NOMO-1 treated with DMSO at 0.1 percent for 48 hours (cell line): ENCODE data around the gene RITA1.
A peak's percentile ranks its signal among the peaks of the same experiment; 100 is the strongest.
"Not testable (repeated sequence)": the region's sequence is repeated elsewhere in the genome, so short reads cannot be mapped to it uniquely, and the experiment has no call there.

Experiments
- DNase-seq: peaks from one replicate; lab custom pipeline; 2025; ENCODE audit not compliant: unreplicated experiment; lab: John Stamatoyannopoulos, UW

RITA1 gene, protein sequence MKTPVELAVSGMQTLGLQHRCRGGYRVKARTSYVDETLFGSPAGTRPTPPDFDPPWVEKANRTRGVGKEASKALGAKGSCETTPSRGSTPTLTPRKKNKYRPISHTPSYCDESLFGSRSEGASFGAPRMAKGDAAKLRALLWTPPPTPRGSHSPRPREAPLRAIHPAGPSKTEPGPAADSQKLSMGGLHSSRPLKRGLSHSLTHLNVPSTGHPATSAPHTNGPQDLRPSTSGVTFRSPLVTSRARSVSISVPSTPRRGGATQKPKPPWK

DNA sequence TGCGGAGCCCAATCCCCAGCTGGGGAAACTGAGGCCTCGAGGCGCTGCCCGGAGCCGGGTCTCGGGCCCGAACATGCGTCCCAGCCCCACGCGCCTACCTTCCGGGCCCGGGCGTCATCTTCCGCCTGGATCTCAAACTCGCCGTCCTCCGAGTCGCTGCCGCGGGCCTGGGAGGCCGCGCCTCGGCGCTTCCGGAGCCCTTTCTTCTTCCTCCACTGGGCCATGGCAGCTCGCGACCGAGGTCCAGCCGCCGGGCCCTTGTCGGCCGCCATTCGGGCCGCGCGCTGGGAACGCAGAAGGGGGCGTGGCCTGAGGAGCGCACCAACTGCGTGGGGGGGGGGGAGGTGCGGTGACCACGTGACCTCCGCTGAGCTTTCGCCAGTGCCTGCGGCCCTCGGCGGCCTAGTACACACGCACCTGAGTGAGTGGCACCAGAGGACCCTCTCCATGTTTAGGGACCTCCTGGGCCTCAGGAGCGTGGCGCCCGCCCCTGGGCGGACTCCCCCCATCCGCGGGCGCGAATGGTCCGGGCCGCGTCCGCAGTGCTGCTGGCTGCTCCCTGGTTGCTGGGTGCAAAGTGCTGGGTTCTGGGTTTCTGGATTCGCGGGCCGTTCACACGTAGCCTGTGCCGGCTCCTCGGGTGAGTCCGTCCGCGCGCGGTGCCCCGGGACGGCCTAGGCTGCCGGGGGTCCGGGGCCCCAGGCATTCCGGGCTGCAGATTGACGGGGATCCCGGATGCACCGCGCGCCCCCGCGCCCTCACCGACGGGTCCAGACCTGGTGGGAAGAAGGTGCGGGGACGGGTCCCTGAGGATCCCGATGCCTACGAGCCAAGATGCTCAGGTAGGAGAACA is at the start of gene RITA1, which contains the start of gene DDX54:
RITA1 (plus strand) TSS at position 542 of the 853 bp plus-strand sequence. CDS start 1,026 bp downstream, outside the sequence.
DDX54 (minus strand) TSS at position 299 of the 853 bp plus-strand sequence; CDS start at position 272, 27 bp downstream.
- DNase-seq = peak; percentile 83

DNA sequence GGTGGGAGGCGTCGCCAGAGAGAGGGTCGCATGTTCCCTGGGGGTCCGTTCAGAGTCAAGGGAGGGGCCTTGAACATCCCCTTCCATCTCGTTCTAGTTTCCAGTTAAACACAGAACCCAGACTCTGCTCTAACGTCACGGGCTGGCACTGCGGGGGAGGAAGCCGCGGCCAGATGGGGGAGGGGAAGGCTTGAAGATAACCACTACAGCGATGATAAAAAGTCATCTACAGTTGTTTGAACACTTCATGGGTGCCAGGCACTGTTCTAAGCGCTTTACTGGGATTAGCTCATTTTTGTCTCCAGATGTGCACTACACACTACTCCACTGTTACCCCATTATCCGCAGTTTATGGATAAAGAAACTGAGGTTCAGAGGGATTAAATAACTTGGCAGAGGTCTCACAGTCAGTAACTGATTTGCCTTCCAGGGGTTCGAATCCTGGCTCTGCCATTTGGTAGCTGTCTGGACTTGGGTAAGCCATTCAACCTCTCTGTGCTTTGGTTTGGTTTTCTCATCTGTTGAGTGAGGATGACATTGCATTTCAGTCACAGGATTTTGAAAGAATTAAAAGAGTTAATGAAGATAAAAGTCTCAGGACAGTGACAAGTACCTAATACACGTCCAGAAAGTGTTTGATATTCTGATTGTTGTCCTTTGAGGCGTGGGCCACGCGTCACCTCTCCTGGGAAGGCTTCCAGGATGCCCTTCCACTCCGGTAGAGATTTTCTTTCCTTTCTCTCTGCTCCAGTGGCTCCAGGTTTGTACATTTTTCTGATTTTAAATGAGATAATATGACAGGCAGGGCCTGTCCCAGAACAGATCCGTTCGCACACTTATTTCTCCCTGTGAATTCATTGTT is 49.2 kb upstream of the RITA1 start:
- DNase-seq = no peak

- DNase-seq = no peak
Measured at GRCh38 chr12:113136990-113137511, 48.5 kb upstream of the RITA1 start.

DNA sequence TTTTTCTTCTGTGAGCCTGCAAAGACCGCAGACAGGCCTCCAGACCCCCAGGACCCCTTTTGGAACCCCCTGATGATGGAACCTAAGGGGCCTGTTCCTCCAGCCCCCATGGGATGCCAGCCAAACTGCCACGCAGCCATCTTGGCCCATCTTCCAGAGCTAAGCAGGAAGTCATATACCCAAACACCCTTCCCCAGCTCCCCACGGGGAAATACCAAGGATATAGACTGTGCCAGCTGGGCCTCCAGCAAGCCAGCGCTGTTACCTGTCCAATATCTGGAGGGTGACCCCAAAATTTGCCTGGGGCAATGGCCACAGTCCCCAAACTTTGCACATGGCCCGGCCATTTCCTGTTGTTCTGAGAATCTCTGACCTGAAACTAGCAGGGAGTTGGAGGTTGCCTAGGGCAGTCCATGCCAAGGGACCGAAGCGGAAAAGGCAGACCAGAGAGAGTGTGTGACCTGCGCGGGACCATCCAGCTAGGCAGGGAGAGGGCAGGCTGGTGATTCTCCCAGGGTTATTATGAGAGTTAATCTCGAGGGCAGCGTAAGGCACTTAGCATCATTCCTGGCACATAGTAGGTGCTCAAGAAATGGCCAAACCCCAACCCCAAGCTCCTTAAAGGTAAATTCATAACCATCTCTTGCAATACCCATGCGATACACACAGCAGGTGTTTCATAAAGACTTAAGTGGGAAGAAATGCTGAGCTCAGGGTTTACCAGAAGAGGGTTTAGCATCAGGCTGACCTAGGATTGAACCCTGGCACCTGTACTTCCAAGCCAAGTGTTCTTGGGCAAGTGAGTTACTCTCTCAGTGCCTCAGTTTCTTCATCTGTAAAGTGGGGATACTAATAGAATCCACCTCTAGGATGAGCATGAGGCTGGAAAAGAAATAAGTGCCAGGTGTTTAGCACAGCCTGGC is 47.4 kb upstream of the RITA1 start:
- DNase-seq = no peak

DNA sequence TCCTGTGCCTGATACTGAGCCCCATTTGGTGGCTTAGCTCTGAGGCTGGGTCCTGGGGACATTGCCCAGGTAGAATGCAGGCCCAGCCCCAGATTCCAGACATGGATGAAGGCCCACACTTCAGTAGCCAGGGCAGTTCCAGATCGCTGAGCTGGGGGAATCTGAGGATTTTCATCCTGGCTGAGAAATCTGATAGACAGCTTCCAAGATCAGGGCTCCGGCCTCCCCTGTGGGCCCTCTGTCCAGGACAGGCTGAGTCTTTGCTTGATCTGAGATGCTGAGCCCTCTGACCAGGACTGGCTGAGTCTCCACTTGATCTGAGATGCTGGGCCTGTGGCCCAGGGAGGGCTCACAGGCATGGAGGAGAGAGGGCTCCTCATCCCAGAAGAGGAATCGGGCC is 46.7 kb upstream of the RITA1 start:
- no peak for DNase-seq

DNA sequence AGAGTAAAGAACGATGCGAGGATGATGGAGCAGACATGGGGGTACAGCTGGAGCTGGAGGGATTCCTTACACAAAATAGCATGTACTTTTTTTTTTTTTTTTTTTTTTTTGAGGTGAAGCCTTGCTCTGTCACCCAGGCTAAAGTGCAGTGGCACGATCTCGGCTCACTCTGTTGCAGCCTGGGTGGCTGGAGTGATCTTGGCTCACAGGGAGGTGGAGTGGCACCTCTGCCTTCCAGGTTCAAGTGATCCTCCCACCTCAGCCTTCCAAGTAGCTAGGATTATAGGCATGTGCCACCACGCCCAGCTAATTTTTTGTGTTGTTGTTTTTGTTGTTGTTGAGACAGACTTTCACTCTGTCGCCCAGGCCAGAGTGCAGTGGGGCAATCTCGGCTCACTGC is 44.8 kb upstream of the RITA1 start:
- no peak for DNase-seq

GRCh38 chr12:113141716-113142115 is 43.8 kb upstream of the RITA1 start:
- DNase-seq = not testable (repeated sequence)

- DNase-seq = peak; percentile 60
Measured at GRCh38 chr12:113142173-113142885, 43.2 kb upstream of the RITA1 start.

GRCh38 chr12:113142886-113143332 is 42.6 kb upstream of the RITA1 start:
- DNase-seq = no peak

DNA sequence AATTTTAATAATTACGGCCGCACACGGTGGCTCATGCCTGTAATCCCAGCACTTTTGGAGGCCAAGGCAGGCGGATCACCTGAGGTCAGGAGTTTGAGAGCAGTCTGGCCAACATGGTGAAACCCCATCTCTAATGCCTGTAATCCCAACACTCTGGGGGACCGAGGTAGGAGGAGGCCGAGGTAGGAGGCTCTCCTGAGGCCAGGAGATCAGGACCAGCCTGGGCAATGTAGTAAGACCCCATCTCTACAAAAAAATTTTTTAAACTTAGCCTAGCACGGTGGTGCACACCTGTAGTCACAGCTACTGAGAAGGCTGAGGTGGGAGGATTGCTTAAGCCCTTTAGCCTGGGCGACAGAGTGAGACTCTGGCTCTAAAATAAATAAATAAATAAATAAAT is 41.6 kb upstream of the RITA1 start:
- no peak for DNase-seq

- DNase-seq = no peak
Measured at GRCh38 chr12:113144806-113145205, 40.7 kb upstream of the RITA1 start.

- DNase-seq = no peak
Measured at GRCh38 chr12:113145720-113146551, 39.6 kb upstream of the RITA1 start.

GRCh38 chr12:113146999-113147398 is 38.5 kb upstream of the RITA1 start:
- DNase-seq = no peak

DNA sequence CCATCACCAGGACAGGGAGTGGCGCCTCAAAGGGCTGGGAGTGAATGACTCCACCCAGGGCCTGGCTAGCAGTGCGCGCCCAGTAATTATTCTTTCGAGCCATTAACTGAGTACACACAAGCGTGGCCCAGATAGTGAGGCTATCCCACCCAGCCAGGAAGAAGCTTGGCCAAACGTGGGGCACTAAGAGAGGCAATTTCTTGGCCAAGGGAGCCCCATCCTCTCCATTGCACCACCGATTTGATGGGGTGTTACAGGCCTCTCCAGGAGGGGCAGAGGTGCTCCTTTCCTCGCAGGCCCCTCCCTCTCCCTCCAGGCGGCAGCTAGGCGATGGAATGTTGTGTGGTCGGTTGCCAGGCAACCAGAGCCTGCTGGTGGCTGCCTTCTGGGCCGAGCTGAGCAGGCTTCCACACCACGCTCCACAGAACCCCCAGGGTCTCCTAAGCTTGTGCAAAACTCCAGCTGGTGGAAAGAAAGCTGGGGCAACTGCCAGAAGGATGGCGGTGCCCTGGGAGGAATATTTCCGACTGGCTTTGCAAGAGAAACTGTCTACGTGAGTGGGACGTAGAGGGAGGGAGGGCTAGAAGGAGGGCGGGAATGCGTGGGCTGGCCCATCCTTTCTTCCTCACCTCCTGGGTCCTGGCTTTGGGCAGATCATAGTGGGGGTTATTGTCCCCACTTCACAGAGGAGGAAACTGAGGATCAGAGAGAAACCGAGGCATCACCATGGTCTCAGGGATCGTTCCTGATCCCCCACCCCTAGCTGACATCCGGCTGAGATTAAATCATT is 36.0 kb upstream of the RITA1 start, which contains the start of gene CFAP73:
CFAP73 (plus strand) TSS at position 364 of the 790 bp plus-strand sequence; CDS start at position 498, 134 bp downstream.
- no peak for DNase-seq

DNA sequence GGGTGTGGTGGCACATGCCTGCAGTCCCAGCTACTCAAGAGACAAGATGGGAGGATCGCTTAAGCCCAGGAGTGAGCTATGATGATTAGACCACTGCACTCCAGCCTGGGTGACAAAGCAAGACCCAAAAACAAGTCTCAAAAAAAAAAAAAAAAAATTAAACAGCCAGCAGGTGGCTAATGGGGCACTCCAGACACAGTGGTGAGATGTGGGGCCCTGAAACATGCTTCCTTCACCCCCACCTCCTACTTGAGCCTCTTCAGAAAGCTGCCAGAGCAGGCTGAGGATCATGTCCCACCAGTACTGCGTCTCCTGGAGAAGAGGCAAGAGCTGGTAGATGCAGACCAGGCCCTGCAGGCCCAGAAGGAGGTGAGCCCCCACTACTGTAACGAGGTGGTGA is 33.9 kb upstream of the RITA1 start:
- DNase-seq = no peak

GRCh38 chr12:113152196-113152834 is 33.2 kb upstream of the RITA1 start:
- DNase-seq = no peak
